ENCODE results near the gene MACROD2. TPM values are rescaled to one million over a fixed set of nuclear protein-coding genes. Genes with fewer than 3 reads are reported as not detected.

Gene MACROD2
- total RNA-seq, 1 donor from 2014 or later: 0.23 TPM

- no peak for DNase-seq (ENCODE audit: low read depth)
- no peak overlapping the region for H3K4me3 ChIP-seq (ENCODE audit: low read depth, low read length)
- TF ChIP-seq CTCF (conservative IDR thresholded peaks at IDR 0.05; ENCODE audit: low read depth, low read length): no peak
These were observed 605.2 kb downstream of the MACROD2 start for GRCh38 chr20:14600527-14600926.

GRCh38 chr20:14604143-14604542, 608.8 kb downstream of the MACROD2 start:
- no peak for TF ChIP-seq CTCF (conservative IDR thresholded peaks at IDR 0.05; ENCODE audit: low read depth, low read length)
- no peak overlapping the region for H3K4me3 ChIP-seq (ENCODE audit: low read depth, low read length)
- no peak for DNase-seq (ENCODE audit: low read depth)

- peak; percentile 10 for DNase-seq (ENCODE audit: low read depth)
- no peak for TF ChIP-seq CTCF (conservative IDR thresholded peaks at IDR 0.05; ENCODE audit: low read depth, low read length)
- no peak overlapping the region for H3K4me3 ChIP-seq (ENCODE audit: low read depth, low read length)
These were observed 614.3 kb downstream of the MACROD2 start for GRCh38 chr20:14609328-14610221.

- no peak for TF ChIP-seq CTCF (conservative IDR thresholded peaks at IDR 0.05; ENCODE audit: low read depth, low read length)
- no peak overlapping the region for H3K4me3 ChIP-seq (ENCODE audit: low read depth, low read length)
- DNase-seq (ENCODE audit: low read depth): no peak
These were observed 616.2 kb downstream of the MACROD2 start for GRCh38 chr20:14611479-14611878.

- TF ChIP-seq CTCF (conservative IDR thresholded peaks at IDR 0.05; ENCODE audit: low read depth, low read length): no peak
- DNase-seq (ENCODE audit: low read depth): no peak
- no peak overlapping the region for H3K4me3 ChIP-seq (ENCODE audit: low read depth, low read length)
These were observed 617.1 kb downstream of the MACROD2 start for GRCh38 chr20:14612391-14612790.

GRCh38 chr20:14616003-14616402, 620.7 kb downstream of the MACROD2 start:
- no peak for DNase-seq (ENCODE audit: low read depth)
- no peak overlapping the region for H3K4me3 ChIP-seq (ENCODE audit: low read depth, low read length)
- TF ChIP-seq CTCF (conservative IDR thresholded peaks at IDR 0.05; ENCODE audit: low read depth, low read length): no peak

- H3K4me3 ChIP-seq (ENCODE audit: low read depth, low read length): no peak overlapping the region
- DNase-seq (ENCODE audit: low read depth): peak; percentile 59
- no peak for TF ChIP-seq CTCF (conservative IDR thresholded peaks at IDR 0.05; ENCODE audit: low read depth, low read length)
These were observed 621.8 kb downstream of the MACROD2 start for GRCh38 chr20:14617123-14617522.

Data from epithelial cell of proximal tubule (primary cell).